ENCODE measurements around the gene FAM229A. TPM values are rescaled to one million over a fixed set of nuclear protein-coding genes. Genes with fewer than 3 reads are reported as not detected.

Gene FAM229A
- total and polyA plus RNA-seq, 2 experiments from 2014 or later: 3.6 to 4.2 TPM

- TF ChIP-seq, protein P1, sequence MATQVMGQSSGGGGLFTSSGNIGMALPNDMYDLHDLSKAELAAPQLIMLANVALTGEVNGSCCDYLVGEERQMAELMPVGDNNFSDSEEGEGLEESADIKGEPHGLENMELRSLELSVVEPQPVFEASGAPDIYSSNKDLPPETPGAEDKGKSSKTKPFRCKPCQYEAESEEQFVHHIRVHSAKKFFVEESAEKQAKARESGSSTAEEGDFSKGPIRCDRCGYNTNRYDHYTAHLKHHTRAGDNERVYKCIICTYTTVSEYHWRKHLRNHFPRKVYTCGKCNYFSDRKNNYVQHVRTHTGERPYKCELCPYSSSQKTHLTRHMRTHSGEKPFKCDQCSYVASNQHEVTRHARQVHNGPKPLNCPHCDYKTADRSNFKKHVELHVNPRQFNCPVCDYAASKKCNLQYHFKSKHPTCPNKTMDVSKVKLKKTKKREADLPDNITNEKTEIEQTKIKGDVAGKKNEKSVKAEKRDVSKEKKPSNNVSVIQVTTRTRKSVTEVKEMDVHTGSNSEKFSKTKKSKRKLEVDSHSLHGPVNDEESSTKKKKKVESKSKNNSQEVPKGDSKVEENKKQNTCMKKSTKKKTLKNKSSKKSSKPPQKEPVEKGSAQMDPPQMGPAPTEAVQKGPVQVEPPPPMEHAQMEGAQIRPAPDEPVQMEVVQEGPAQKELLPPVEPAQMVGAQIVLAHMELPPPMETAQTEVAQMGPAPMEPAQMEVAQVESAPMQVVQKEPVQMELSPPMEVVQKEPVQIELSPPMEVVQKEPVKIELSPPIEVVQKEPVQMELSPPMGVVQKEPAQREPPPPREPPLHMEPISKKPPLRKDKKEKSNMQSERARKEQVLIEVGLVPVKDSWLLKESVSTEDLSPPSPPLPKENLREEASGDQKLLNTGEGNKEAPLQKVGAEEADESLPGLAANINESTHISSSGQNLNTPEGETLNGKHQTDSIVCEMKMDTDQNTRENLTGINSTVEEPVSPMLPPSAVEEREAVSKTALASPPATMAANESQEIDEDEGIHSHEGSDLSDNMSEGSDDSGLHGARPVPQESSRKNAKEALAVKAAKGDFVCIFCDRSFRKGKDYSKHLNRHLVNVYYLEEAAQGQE (IDR thresholded peaks at IDR 0.05; ENCODE audit: unreplicated experiment): no peak
- TF ChIP-seq CREB1 (CRISPR knock-in tag; IDR thresholded peaks at IDR 0.05; ENCODE audit: low read depth) (no peak), CTCF (conservative IDR thresholded peaks at IDR 0.05; ENCODE audit: low read depth in 2 of 2) (no peak), ZNF114 (CRISPR knock-in tag; IDR thresholded peaks at IDR 0.05) (no peak), JUNB (IDR thresholded peaks at IDR 0.05; ENCODE audit: unreplicated experiment) (no peak), POLR2AphosphoS5 (IDR thresholded peaks at IDR 0.05; ENCODE audit: low read depth) (no peak), ZNF331 (CRISPR knock-in tag; IDR thresholded peaks at IDR 0.05; ENCODE audit: low read depth) (no peak), NANOG (IDR thresholded peaks at IDR 0.05; ENCODE audit: borderline replicate concordance) (no peak), EZH2phosphoT487 (IDR thresholded peaks at IDR 0.05; ENCODE audit: unreplicated experiment) (no peak)
Measured at GRCh38 chr1:32358435-32358834, 3.9 kb downstream of the FAM229A start (continued).

- ATAC-seq: no peak
- TF ChIP-seq CREB1 (CRISPR knock-in tag; IDR thresholded peaks at IDR 0.05; ENCODE audit: low read depth) (no peak), ZNF331 (CRISPR knock-in tag; IDR thresholded peaks at IDR 0.05; ENCODE audit: low read depth) (no peak), POLR2AphosphoS5 (IDR thresholded peaks at IDR 0.05; ENCODE audit: low read depth) (no peak), ZNF114 (CRISPR knock-in tag; IDR thresholded peaks at IDR 0.05) (no peak), JUNB (IDR thresholded peaks at IDR 0.05; ENCODE audit: unreplicated experiment) (no peak), CTCF (conservative IDR thresholded peaks at IDR 0.05; ENCODE audit: low read depth in 2 of 2) (no peak), ETS1 (IDR thresholded peaks at IDR 0.05) (no peak), EZH2phosphoT487 (IDR thresholded peaks at IDR 0.05; ENCODE audit: unreplicated experiment) (no peak)
- TF ChIP-seq, protein P1 (IDR thresholded peaks at IDR 0.05; ENCODE audit: unreplicated experiment): no peak
Measured at GRCh38 chr1:32357614-32358013, 4.7 kb downstream of the FAM229A start.

More at GRCh38 chr1:32357614-32358013, 4.7 kb downstream of the FAM229A start:
- Histone ChIP-seq H3K4me1 (ENCODE audit: insufficient read depth) (no peaks in the 10 kb centered on the region; the same call in 1 of the 2 replicates), H3K4me3 (no peak overlapping the region), H3K4me2 (no peak overlapping the region), H3K36me3 (ENCODE audit: insufficient read depth) (no peaks in the 10 kb centered on the region), H2AFZ (no peak overlapping the region), H4K20me1 (replicated peaks; ENCODE audit: insufficient read depth) (no peaks in the 10 kb centered on the region), H3K9me2 (ENCODE audit: insufficient read depth) (no peaks in the 10 kb centered on the region), H3F3A (replicated peaks; ENCODE audit: low read depth) (peaks cover 15% of the 10 kb centered on the region; the same call in 1 of the 2 replicates), H3K79me2 (replicated peaks; ENCODE audit: insufficient read depth) (no peaks in the 10 kb centered on the region), H3K27ac (ENCODE audit: low read depth) (no peak overlapping the region), H3K27me3 (ENCODE audit: insufficient read depth) (peaks cover 41% of the 10 kb centered on the region)
- Mint-ChIP-seq H3K4me1 (peaks cover 20% of the 10 kb centered on the region), H3K27me3 (ENCODE audit: insufficient read depth, low read depth, poor library complexity) (peaks cover 25% of the 10 kb centered on the region), H3K4me3 (no peak overlapping the region; the same call in 2 of the 3 replicates), H3K27ac (no peak overlapping the region), H3K9me3 (no peaks in the 10 kb centered on the region; the same call in 1 of the 3 replicates), H3K36me3 (ENCODE audit: low read depth) (peaks cover 2% of the 10 kb centered on the region; the same call in 1 of the 3 replicates)
- DNase-seq (ENCODE audit: low spot score): no peak

All from GM23338 (cell line).